Mesenteric fat pad (tissue), 1 donor: Measurements from ENCODE around the gene HNF4A. TPM values are rescaled to one million over a fixed set of nuclear protein-coding genes. Genes with fewer than 3 reads are reported as not detected.

Source experiments
- DNase-seq: peaks from one replicate; pipeline ENCODE4 v3.0.0-alpha.2; 2020; ENCODE audit warnings: low spot score
- total RNA-seq: library from RNA; stranded (reverse); fragmentation: NEBNext Ultra II Directional; extraction: Animal tissue kit (Norgen Biotek cat#: 25700); gene quantifications from one replicate; pipeline ENCODE4 v1.2.1, GENCODE V29; 2021
- donor health status: DM: yes; HTN: yes; CAD: no.

Gene HNF4A
- total RNA-seq, 1 donor from 2014 or later: 0.51 TPM

DNA sequence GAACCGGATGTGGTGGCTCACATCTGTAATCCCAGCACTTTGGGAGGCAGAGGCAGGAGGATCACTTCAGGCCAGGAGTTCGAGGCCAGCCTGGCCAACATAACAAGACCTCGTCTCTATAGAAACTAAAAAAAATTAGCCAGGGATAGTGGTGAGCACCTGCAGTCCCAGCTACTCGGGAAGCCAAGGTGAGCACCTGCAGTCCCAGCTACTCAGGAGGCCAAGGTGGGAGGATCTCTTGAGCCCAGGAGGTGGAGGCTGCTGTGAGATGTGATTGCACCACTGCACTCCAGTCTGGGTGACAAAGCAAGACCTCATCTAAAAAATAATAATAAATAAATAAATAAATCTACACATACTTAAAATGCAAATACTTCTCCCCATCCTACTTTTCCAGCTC, 65.0 kb downstream of the HNF4A start:
- no peak for DNase-seq

DNA sequence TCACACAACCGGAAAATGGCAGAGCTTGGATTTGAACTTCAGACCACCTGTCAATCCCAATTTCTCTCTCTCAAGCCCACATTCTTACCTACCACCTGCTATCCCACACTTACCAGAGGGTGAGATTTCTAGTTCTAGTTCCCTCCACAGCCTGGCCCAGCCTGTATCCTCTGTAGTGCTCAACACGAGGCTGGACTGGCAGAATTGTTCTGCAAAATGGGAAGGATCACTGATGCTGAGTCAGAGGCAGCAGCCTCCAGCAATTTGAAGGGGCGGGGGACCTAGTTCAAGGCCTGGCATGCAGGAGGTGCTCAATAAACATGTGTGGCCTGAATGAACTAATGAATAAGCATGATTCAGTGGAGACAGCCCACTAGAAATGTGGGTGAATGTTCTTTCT, 66.6 kb downstream of the HNF4A start:
- no peak for DNase-seq

DNA sequence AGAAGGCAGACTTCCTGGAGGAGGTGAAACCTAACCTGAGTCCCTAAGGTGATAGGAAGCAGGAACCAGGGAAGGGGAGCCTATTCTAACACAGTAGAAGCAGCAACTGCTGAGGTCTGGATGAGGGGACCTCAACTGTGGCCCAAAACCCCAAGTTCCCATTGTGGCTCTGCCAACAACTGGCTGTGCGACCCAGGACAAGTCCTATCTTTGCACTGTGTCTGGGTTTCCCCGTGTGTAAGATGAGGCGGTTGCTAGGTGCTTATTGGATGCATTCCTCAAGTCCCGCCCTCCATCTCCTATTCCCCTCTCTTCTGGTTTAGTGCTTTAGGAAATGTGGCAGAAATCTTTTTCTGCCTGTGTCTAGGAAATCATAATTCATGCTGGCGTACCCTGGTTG, 68.0 kb downstream of the HNF4A start:
- DNase-seq: no peak

DNA sequence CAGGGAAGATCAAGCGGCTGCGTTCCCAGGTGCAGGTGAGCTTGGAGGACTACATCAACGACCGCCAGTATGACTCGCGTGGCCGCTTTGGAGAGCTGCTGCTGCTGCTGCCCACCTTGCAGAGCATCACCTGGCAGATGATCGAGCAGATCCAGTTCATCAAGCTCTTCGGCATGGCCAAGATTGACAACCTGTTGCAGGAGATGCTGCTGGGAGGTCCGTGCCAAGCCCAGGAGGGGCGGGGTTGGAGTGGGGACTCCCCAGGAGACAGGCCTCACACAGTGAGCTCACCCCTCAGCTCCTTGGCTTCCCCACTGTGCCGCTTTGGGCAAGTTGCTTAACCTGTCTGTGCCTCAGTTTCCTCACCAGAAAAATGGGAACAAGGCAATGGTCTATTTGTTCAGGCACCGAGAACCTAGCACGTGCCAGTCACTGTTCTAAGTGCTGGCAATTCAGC, 68.6 kb downstream of the HNF4A start:
- no peak for DNase-seq

DNA sequence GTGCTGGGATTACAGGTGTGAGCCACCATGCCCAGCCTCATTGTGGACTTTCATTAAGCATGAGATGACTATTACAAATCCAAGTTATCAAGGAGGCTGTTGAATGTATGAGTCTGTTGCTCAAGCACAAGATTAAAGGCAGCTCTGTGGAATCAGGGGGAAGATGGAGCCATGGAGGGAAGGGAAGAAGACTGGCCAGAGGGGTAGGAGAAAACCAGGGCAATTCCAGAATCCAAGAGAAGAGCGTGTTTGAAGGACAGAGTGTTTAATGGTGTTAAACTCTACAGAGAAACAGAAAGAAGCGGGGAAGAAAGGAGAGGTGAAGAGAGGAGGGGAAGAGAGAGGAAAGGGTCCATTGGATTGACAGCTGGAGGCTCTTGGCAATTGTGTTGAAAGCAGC, 70.4 kb downstream of the HNF4A start:
- DNase-seq: no peak

DNA sequence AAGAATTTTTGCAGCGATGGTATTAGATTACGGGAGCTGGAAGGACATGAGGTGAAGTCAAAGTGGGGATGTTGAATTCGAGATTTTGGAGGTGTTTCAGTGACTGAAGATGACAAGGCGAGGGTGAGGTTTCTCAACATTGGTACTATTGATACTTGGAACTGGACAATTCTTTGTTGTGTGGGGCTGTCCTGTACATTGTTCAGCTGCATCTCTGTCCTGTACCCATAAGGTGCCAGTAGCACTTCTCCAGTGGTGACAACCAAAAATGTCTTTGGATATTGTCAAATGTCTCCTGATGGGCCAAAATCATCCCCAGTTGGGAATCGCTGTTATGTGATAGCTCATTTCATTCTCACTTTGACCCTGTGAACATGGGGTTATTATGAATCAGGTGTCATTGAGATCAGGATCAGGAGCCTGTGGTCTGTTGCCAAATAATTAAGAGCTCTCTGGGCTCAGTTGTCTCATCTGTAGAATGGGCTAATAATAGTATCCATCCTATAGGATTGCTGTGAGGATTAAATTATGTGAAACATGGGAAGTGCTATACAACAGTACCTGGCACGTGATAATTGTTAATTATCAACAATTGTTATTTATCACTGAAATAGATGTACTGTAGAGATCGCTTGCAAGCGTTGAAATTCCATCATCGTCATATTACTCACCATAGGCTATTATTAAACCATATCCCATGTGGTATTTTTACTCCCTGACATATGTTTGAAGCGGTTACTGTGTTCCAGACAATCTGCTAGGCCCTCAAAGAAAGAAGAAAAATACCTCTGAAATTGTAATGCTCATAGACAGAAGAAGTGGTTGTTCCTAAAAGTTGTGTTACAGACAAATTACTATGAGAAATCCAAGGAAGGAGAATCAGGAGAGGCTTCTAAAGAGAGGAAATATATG, 71.6 kb downstream of the HNF4A start:
- DNase-seq: no peak

DNA sequence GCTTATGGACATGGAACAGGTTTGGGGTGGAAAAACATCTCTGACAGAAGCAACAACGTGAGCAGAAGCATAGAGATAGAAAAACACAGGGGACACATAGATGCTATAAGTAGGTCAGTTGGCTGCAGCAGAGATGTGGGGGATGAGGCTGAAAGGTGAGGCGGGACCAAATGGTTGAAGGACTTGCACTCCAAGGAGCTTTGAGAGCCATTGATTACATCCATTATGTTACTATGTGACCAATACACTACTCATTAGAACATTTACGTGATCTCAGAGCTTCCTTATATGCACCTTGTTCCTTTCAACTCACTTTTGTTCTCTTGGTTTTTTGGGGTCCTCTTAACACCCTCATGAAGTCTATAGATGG, 72.3 kb downstream of the HNF4A start:
- no peak for DNase-seq

DNA sequence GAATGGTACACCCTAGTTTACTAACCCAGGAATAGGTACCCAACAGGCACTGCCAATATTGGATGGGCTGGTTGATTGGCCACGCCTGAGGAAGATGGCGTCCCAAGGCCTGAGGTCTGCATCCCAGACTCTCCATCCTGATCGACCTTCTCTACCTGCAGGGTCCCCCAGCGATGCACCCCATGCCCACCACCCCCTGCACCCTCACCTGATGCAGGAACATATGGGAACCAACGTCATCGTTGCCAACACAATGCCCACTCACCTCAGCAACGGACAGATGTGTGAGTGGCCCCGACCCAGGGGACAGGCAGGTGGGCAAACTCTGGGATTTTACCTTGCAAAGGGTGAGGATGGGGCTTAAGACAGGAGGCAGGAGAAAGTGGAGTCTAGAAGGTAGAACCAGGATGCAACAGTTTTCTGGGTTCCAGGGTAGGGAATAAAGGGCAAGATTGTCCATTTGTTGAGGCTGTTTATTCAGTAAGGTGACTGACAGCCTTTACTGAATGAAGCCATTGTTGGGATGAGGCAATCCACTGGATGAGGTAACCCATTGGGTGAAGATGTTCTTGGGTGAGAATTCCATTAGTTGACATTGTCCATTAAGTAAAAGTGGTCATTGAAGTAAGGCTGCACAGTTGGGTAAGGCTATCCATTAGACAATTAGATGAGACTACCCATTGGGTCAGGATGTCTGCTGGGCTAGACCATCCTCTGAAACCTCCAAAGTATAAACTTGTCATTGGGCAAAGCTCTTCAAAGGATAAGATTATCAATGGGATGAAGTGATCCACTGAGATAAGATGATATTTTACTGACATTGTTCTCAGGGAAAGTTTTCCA, 72.9 kb downstream of the HNF4A start:
- no peak for DNase-seq

DNA sequence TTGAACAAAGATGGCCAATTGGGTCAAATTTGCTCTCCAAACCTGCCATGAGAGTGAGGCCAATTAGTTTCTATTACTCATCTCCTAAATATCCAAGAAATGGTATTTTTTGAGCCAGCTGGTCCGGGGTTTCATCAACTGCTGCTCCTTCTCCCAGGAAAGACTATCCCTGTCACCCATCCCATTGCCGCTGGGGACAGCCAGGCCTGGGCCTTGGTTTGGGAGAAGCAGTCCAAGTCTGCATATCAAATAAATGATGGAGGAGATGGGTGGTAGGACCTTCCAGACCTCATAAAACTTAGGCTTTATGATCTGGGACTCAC, 73.5 kb downstream of the HNF4A start:
- DNase-seq: no peak

DNA sequence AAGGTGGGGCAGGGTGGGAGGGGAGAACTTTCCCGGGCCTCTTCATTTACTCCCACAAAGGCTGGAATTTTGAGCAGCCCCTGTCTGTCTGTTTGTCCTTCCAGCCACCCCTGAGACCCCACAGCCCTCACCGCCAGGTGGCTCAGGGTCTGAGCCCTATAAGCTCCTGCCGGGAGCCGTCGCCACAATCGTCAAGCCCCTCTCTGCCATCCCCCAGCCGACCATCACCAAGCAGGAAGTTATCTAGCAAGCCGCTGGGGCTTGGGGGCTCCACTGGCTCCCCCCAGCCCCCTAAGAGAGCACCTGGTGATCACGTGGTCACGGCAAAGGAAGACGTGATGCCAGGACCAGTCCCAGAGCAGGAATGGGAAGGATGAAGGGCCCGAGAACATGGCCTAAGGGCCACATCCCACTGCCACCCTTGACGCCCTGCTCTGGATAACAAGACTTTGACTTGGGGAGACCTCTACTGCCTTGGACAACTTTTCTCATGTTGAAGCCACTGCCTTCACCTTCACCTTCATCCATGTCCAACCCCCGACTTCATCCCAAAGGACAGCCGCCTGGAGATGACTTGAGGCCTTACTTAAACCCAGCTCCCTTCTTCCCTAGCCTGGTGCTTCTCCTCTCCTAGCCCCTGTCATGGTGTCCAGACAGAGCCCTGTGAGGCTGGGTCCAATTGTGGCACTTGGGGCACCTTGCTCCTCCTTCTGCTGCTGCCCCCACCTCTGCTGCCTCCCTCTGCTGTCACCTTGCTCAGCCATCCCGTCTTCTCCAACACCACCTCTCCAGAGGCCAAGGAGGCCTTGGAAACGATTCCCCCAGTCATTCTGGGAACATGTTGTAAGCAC, 74.1 kb downstream of the HNF4A start:
- no peak for DNase-seq

DNA sequence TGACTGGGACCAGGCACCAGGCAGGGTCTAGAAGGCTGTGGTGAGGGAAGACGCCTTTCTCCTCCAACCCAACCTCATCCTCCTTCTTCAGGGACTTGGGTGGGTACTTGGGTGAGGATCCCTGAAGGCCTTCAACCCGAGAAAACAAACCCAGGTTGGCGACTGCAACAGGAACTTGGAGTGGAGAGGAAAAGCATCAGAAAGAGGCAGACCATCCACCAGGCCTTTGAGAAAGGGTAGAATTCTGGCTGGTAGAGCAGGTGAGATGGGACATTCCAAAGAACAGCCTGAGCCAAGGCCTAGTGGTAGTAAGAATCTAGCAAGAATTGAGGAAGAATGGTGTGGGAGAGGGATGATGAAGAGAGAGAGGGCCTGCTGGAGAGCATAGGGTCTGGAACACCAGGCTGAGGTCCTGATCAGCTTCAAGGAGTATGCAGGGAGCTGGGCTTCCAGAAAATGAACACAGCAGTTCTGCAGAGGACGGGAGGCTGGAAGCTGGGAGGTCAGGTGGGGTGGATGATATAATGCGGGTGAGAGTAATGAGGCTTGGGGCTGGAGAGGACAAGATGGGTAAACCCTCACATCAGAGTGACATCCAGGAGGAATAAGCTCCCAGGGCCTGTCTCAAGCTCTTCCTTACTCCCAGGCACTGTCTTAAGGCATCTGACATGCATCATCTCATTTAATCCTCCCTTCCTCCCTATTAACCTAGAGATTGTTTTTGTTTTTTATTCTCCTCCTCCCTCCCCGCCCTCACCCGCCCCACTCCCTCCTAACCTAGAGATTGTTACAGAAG, 75.0 kb downstream of the HNF4A start:
- DNase-seq: no peak

DNA sequence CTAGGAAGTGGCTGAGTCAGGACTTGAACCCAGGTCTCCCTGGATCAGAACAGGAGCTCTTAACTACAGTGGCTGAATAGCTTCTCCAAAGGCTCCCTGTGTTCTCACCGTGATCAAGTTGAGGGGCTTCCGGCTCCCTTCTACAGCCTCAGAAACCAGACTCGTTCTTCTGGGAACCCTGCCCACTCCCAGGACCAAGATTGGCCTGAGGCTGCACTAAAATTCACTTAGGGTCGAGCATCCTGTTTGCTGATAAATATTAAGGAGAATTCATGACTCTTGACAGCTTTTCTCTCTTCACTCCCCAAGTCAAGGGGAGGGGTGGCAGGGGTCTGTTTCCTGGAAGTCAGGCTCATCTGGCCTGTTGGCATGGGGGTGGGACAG, 75.6 kb downstream of the HNF4A start:
- DNase-seq: no peak

DNA sequence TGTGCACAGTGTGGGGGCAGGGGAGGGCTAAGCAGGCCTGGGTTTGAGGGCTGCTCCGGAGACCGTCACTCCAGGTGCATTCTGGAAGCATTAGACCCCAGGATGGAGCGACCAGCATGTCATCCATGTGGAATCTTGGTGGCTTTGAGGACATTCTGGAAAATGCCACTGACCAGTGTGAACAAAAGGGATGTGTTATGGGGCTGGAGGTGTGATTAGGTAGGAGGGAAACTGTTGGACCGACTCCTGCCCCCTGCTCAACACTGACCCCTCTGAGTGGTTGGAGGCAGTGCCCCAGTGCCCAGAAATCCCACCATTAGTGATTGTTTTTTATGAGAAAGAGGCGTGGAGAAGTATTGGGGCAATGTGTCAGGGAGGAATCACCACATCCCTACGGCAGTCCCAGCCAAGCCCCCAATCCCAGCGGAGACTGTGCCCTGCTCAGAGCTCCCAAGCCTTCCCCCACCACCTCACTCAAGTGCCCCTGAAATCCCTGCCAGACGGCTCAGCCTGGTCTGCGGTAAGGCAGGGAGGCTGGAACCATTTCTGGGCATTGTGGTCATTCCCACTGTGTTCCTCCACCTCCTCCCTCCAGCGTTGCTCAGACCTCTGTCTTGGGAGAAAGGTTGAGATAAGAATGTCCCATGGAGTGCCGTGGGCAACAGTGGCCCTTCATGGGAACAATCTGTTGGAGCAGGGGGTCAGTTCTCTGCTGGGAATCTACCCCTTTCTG, 76.2 kb downstream of the HNF4A start:
- DNase-seq: no peak

DNA sequence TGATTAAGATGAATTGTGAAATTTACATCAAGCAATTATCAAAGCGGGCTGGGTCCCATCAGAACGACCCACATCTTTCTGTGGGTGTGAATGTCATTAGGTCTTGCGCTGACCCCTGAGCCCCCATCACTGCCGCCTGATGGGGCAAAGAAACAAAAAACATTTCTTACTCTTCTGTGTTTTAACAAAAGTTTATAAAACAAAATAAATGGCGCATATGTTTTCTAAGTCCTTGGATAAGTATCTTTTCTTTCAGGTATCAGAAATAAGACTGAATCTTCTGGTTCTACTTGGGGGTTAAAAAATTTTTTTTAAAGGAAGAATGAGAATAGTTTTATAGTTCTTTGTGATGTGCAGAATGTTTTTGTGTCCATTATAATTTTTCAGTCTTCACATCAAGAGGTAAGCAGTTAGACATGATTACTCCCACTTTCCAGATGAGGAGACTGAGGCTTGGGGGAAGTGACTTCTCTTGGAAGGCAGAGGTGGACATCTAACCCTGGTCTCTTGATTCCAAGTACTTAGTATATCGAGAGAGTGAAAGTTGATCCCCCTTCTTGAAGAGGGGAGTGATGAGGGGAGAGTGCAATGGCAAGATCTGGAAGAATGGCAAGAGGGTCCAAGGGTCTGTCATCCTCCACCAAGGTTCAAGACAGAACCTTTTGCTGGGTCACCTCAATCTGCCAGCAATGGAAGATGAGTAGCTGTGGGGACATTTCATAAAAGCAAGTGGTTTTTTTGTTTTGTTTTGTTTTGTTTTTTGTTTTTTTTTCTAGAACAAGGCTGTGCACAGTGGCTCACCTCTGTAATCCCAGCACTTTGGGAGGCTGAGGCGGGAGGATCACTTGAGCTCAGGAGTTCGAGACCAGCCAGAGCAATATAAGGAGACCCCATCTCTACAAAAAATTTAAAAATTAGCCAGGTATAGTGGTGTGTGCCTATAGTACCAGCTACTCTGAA, 77.4 kb downstream of the HNF4A start:
- DNase-seq: no peak

DNA sequence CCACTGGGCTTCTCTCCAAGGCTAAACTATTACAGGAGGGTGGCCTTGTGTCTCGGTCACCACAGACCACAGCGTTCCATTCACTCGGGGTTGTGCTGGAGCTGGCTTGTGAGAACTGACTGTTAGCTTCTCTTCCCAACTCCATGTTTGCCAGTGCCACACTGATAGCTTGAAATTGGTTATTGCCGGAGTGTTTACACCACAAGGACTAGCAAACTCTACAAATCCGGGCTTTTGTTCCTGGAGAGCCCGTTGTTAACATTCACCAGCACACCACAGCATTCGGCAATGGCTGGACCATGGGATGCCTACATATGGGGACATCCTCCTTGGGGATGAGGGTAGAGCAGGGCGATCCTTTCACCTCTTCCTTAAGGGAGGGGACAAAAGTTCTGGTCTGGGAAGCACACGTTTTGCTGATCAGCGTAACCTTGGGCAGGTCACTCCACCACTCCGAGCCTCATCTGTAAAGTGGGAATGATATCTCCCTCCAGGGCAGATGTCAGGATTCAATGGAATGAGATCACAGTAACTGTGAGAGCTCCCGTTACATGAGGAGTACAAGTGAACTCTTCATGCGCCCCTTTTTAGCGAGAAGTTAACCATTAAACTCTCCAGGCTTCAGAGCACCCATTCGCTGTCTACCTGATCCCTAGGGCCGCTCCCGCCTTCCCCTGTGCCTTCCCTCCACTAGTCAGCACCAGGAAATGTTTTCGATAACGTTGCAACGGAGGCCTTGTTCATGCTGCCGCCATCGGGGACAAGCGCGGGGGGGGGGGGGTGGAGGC, 78.4 kb downstream of the HNF4A start:
- no peak for DNase-seq

DNA sequence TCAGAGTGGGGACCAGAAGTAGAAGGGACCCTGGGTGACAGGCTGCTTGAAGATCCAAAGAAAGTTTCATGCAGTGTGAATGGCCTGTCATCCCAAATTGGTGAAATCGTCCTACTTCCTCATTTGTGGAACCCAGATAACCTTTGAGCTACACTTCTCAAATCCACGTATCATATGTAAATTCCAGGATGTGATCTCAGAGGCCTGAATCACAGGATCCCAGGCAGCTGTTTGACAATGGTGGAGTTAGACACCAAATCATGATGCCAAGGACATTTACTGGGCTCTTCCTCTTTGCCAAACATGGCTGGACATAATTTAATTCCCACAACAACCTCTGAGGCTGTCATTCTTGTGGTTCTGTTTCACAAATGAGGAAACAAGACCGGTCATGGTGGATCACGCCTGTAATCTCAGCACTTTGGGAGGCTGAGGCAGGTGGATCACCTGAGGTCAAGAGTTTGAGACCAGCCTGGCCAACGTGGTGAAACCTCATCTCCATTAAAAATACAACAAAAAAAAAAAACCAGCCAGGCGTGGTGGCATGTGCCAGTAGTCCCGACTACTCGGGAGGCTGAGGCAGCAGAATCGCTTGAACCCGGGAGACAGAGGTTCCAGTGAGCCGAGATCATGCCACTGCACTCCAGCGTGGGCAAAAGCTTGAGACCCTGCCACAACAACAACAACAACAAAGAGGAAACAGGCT, 80.3 kb downstream of the HNF4A start:
- no peak for DNase-seq

DNA sequence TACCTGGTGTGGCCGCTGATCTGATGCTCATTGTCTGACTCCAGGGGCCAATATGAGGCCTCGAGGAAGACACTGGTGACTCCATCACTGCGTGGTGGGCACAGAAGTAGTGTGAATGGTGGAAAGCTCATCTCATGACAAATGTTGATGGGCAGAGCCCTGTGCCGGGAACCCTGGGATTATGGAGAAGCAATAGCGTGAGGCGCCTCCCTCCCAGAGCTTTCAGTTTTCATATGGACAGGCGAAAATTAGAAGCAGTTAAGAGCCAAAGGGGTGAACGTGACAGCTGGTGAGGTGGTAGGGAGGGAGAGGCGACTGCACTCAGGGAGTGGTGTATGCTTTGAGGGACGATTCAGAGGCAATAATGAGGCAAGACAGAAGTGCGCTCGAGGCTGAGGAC, 80.9 kb downstream of the HNF4A start:
- no peak for DNase-seq
